GM10266 (cell line): ENCODE measurements around the gene CUX1.
"Not testable (repeated sequence)": the region's sequence is repeated elsewhere in the genome, so short reads cannot be mapped to it uniquely, and the experiment has no call there.

Source experiments
- DNase-seq: peaks from one replicate; pipeline ENCODE4 v3.0.0; 2012; ENCODE audit errors: extremely low spot score
- TF ChIP-seq, protein P1 (sequence below): IDR thresholded peaks from 2 replicates; pipeline ENCODE4 v1.5.1; 2012; ENCODE audit warnings: mild to moderate bottlenecking, low read depth; ENCODE audit not compliant: control insufficient read depth, insufficient read depth; ENCODE audit errors: missing control alignments

Gene CUX1

GRCh38 chr7:101867265-101867664, 49.8 kb downstream of the CUX1 start:
- no peak for DNase-seq
- TF ChIP-seq, protein P1, sequence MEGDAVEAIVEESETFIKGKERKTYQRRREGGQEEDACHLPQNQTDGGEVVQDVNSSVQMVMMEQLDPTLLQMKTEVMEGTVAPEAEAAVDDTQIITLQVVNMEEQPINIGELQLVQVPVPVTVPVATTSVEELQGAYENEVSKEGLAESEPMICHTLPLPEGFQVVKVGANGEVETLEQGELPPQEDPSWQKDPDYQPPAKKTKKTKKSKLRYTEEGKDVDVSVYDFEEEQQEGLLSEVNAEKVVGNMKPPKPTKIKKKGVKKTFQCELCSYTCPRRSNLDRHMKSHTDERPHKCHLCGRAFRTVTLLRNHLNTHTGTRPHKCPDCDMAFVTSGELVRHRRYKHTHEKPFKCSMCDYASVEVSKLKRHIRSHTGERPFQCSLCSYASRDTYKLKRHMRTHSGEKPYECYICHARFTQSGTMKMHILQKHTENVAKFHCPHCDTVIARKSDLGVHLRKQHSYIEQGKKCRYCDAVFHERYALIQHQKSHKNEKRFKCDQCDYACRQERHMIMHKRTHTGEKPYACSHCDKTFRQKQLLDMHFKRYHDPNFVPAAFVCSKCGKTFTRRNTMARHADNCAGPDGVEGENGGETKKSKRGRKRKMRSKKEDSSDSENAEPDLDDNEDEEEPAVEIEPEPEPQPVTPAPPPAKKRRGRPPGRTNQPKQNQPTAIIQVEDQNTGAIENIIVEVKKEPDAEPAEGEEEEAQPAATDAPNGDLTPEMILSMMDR: no peak

DNA sequence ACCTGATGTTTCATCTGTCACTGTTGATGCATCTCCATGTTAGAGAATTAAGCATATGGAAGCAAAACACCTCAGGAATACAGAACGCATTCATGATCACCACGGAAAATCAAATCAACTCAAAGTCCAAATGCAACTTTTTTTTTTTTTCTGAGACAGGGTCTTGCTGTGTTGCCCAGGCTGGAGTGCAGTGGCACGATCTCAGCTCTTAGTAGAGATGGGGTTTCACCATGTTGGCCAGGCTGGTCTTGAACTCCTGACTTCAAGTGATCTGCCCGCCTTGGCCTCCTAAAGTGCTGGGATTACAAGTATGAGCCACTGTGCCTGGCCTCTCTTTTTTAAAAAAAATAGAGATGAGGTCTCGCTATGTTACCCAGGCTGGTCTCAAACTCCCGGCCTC, 50.3 kb downstream of the CUX1 start:
- not testable (repeated sequence) for DNase-seq

- TF ChIP-seq, protein P1: no peak
These were observed 50.9 kb downstream of the CUX1 start for GRCh38 chr7:101868191-101868950.

DNA sequence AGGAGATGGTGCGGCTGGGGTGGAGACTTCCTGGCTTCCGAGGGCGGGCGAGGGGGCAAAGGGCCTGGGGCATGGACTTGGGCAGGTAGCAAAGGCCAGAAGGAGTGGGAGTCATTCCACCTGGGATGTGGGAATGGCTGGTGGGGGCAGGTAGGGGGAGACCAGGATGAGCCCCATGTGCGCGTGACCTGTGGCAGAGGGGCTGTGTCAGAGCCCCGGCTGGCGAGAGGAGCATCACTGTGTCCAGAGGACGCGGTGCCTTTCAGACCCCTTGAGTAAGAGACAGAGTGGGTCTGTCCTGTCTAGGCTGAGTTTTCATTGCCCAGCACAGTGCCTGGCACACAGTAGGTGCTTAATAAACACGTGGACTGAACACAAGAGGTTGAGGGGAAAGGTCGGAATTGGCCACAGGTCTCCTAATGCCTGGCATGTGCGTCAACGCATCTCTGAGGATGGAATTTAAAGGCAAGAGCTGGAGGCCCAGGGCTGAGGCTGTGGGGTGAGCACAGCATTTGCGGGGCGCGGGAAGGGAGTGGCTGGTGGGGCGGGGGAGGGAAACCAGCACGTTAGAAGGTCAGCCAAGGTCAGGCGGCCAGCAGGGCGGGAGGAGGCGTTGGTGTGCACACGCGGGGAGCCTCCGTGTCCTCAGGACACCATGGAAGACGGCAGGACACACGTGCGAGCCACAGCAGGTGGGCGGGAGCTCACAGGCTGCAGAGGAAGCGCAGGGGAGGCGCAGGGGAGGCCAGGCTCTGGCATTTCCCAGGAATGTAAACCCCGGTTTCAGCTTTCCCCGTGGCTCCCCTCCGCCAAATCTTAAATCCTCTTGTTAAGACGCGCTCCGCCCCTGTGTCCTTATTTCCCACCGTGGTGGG, 51.8 kb downstream of the CUX1 start:
- DNase-seq: no peak
- TF ChIP-seq, protein P1: no peak

More at GRCh38 chr7:101868191-101868950, 50.9 kb downstream of the CUX1 start:
- no peak for DNase-seq

- TF ChIP-seq, protein P1: no peak
- no peak for DNase-seq
These were observed 52.5 kb downstream of the CUX1 start for GRCh38 chr7:101869901-101870290.

DNA sequence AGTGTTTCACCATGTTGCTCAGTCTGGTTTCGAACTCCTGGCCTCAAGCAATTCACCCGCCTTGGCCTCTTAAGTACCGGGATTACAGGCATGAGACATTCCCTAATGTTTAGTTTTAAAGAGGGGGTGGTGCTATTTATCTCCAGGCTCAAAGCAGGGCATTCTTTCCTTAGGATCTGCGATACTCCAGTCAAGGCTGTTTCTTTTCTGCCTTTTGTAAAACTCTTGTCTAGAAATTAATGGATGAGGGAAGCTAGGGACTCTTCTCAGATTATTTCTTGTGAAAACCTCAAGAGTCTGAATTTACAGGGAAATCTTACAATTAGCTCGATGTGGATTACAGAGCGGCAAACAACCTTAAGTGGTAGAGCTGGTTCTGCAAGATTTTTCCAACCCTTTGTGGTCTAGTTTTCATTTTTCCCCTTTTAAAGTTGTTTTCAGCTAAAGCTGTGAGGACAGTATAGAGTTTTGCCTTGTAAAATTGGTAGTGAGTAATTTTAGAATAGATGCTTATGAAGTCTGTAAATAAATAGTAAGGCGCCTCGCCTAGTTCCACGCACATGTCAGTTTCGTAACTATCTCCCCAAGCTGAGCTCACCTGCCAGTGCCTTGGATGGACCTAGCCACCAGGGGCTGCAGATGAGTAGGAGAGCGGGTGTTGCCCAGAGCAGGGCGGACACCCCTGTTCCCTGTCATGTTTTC, 53.1 kb downstream of the CUX1 start:
- no peak for DNase-seq
- TF ChIP-seq, protein P1: peak; percentile 26

DNA sequence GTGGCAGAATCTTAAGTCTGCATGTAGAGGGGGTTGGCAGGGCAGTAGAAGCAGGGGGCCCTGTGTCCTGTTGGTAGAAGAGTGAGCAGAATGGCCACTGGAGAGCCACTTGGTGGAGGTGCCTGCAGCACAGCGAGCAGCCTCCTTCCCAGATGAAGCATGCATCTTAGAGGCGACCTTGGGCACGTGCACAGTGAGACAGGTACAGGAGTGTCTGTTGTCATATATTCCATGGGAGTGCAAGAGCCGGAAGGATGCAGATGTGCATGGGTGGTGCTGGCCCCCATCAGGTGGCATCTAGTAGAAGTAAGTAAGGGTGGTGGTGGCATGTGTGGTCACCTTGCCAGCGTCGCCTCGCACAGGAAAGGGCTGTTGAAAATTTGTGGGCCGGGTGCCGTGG, 53.9 kb downstream of the CUX1 start:
- TF ChIP-seq, protein P1: no peak
- no peak for DNase-seq
